ENCODE results near the gene PCBP2. TPM values are rescaled to one million over a fixed set of nuclear protein-coding genes. Genes with fewer than 3 reads are reported as not detected.

PCBP2 gene
- total RNA-seq, 4 donors from 2014 or later = 493 to 555 (median 514) TPM

GRCh38 chr12:53462935-53463334 lies 11.0 kb downstream of the PCBP2 start:
- Histone ChIP-seq H3K27ac (no peak overlapping the region), H3K4me1 (no peaks in the 10 kb centered on the region), H3K9me3 (no peaks in the 10 kb centered on the region), H3K4me3 (replicated peaks in 1 of 3) (no peak overlapping the region), H3K36me3 (peaks cover 100% of the 10 kb centered on the region in 2 donors), H3K27me3 (no peaks in the 10 kb centered on the region)
- no peak for DNase-seq
- TF ChIP-seq, protein P1, sequence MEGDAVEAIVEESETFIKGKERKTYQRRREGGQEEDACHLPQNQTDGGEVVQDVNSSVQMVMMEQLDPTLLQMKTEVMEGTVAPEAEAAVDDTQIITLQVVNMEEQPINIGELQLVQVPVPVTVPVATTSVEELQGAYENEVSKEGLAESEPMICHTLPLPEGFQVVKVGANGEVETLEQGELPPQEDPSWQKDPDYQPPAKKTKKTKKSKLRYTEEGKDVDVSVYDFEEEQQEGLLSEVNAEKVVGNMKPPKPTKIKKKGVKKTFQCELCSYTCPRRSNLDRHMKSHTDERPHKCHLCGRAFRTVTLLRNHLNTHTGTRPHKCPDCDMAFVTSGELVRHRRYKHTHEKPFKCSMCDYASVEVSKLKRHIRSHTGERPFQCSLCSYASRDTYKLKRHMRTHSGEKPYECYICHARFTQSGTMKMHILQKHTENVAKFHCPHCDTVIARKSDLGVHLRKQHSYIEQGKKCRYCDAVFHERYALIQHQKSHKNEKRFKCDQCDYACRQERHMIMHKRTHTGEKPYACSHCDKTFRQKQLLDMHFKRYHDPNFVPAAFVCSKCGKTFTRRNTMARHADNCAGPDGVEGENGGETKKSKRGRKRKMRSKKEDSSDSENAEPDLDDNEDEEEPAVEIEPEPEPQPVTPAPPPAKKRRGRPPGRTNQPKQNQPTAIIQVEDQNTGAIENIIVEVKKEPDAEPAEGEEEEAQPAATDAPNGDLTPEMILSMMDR (IDR thresholded peaks at IDR 0.05) = no peak
- no peak for TF ChIP-seq POLR2A (IDR thresholded peaks at IDR 0.05)
- intact Hi-C loops (cut with DNase I) = no loop called here
- WGBS, 2 donors = 79 to 83% methylated on average over 3 of the region's 3 CpGs

- intact Hi-C loops (cut with DNase I) = no loop called here
- WGBS, 2 donors = 68 to 69% methylated on average over 5 of the region's 5 CpGs
- Histone ChIP-seq H3K4me3 (replicated peaks in 1 of 3) (no peak overlapping the region), H3K27ac (no peak overlapping the region), H3K4me1 (no peaks in the 10 kb centered on the region), H3K9me3 (no peaks in the 10 kb centered on the region), H3K36me3 (peaks cover 100% of the 10 kb centered on the region in 2 donors), H3K27me3 (no peaks in the 10 kb centered on the region)
- no peak for DNase-seq
- no peak for TF ChIP-seq POLR2A (IDR thresholded peaks at IDR 0.05)
- TF ChIP-seq, protein P1 (IDR thresholded peaks at IDR 0.05) = no peak
These were observed 12.1 kb downstream of the PCBP2 start for GRCh38 chr12:53463802-53464560.

DNA sequence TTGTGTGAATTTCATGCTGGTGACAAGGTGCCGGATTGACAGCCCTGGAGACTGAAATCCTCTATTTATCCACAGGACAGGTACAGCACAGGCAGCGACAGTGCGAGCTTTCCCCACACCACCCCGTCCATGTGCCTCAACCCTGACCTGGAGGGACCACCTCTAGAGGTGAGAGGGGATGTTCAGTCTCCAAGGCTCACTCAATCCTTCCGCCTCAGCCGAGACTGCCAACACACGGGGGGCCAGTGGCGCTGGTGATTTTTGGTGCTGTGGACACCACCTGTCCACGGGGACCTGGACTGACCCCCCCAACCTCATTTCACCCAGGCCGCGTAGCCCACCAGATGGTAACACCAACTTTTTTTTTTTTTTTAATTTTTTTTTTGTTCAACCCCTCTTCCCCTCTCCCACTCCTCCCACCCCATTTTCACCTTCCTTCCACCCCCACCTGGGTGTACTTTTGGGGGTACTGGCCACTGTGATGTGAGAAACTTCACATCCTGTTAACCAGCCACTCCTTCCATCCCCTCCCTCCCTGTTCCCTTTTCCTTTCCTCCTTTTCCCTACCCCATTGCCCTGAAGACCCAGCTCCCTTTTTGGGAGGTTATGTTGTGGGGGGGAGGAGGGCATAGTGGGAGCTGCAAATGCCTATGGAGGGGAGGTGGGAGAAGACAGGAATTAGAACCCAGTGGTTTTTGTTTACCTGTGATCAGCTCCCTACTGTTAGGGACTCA lies 12.9 kb downstream of the PCBP2 start:
- H3K4me3 ChIP-seq (replicated peaks in 1 of 3) = no peak overlapping the region
- H3K36me3 ChIP-seq = peaks cover 100% of the 10 kb centered on the region in 2 donors
- no peaks in the 10 kb centered on the region for H3K27me3 ChIP-seq
- intact Hi-C loops (cut with DNase I) = no loop called here
- no peak for DNase-seq
- H3K9me3 ChIP-seq = no peaks in the 10 kb centered on the region
- TF ChIP-seq, protein P1 (IDR thresholded peaks at IDR 0.05) = no peak
- no peak for TF ChIP-seq POLR2A (IDR thresholded peaks at IDR 0.05)
- WGBS, 2 donors = 88 to 89% methylated on average over 11 of the region's 11 CpGs
- H3K27ac ChIP-seq = no peak overlapping the region
- H3K4me1 ChIP-seq = no peaks in the 10 kb centered on the region

GRCh38 chr12:53465679-53466078 lies 13.8 kb downstream of the PCBP2 start:
- no peak overlapping the region for H3K27ac ChIP-seq
- no peaks in the 10 kb centered on the region for H3K9me3 ChIP-seq

More at GRCh38 chr12:53465679-53466078, 13.8 kb downstream of the PCBP2 start:
- no peaks in the 10 kb centered on the region for H3K27me3 ChIP-seq
- H3K36me3 ChIP-seq = peaks cover 100% of the 10 kb centered on the region in 2 donors
- H3K4me3 ChIP-seq (replicated peaks in 1 of 3) = no peak overlapping the region
- intact Hi-C loops (cut with DNase I) = no loop called here
- no peaks in the 10 kb centered on the region for H3K4me1 ChIP-seq
- WGBS, 2 donors = 65 to 75% methylated on average over 2 of the region's 2 CpGs
- DNase-seq = no peak
- TF ChIP-seq, protein P1 (IDR thresholded peaks at IDR 0.05) = no peak
- TF ChIP-seq POLR2A (IDR thresholded peaks at IDR 0.05) = no peak
